SU-DHL-6 (cell line): ENCODE results near the gene EBLN2.

Source experiments
- H2AFZ ChIP-seq: fragments of 200-600 bp; sonication (generic); 2 replicates; pipeline ENCODE4 v1.6.1; 2014; ENCODE audit warnings: low read depth, mild to moderate bottlenecking, moderate library complexity, mixed read lengths, antibody characterized with exemption, low read length; ENCODE audit not compliant: severe bottlenecking
- H3F3A ChIP-seq: fragments of 200-600 bp; shearing (Covaris generic); 2 replicates; pipeline ENCODE4 v1.6.0; 2016; ENCODE audit warnings: antibody characterized with exemption, mild to moderate bottlenecking; ENCODE audit not compliant: insufficient read depth
- H3K27ac ChIP-seq: fragments of 200-600 bp; sonication (generic); 2 replicates; pipeline ENCODE4 v1.5.1; 2016; ENCODE audit warnings: low read depth, mild to moderate bottlenecking, low read length, moderate library complexity, mixed read lengths
- H3K27me3 ChIP-seq: fragments of 200-600 bp; sonication (generic), shearing (Covaris generic); 2 replicates; pipeline ENCODE4 v1.6.0; 2014; ENCODE audit warnings: mild to moderate bottlenecking, low read length
- H3K36me3 ChIP-seq: fragments of 200-600 bp; sonication (generic); 2 replicates; pipeline ENCODE4 v1.6.1; 2014; ENCODE audit warnings: mild to moderate bottlenecking, low read length, mixed read lengths
- H3K4me2 ChIP-seq: fragments of 300-600, 200-600 bp; shearing (Covaris generic), sonication (generic); 2 replicates; pipeline ENCODE4 v1.6.0; 2014; ENCODE audit warnings: low read length, low read depth, mild to moderate bottlenecking; ENCODE audit not compliant: poor library complexity, severe bottlenecking
- H3K4me3 ChIP-seq: fragments of 200-600 bp; sonication (generic); 2 replicates; pipeline ENCODE4 v1.5.1; 2014; ENCODE audit warnings: antibody characterized with exemption, low read length, mild to moderate bottlenecking, mixed read lengths; ENCODE audit not compliant: insufficient read depth, poor library complexity, severe bottlenecking
- H3K79me2 ChIP-seq: fragments of 200-600 bp; sonication (generic); 2 replicates; pipeline ENCODE4 v1.6.1; 2014; ENCODE audit warnings: mild to moderate bottlenecking, low read length, moderate library complexity; ENCODE audit not compliant: insufficient read depth
- H3K9ac ChIP-seq: fragments of 200-600 bp; sonication (generic); 2 replicates; pipeline ENCODE4 v1.7.0; 2014; ENCODE audit warnings: mild to moderate bottlenecking, low read length
- H3K9me2 ChIP-seq: fragments of 200-600 bp; sonication (generic); replicated peaks from 2 replicates; pipeline ENCODE4 v1.6.1; 2014; ENCODE audit warnings: low read length; ENCODE audit not compliant: insufficient read depth
- H3K9me3 ChIP-seq: fragments of 200-600 bp; sonication (generic); 2 replicates; pipeline ENCODE4 v1.6.1; 2014; ENCODE audit warnings: low read length, mixed read lengths; ENCODE audit not compliant: insufficient read depth
- H4K20me1 ChIP-seq: fragments of 200-600 bp; sonication (generic); 2 replicates; pipeline ENCODE4 v1.6.1; 2014; ENCODE audit warnings: low read depth, mild to moderate bottlenecking, antibody characterized with exemption, low read length, moderate library complexity, mixed read lengths
- CTCF ChIP-seq: fragments of 200-600 bp; sonication (generic); IDR thresholded peaks from one replicate; pipeline ENCODE4 v1.5.1; 2017; ENCODE audit warnings: antibody characterized with exemption, mild to moderate bottlenecking, low read length, moderate library complexity; ENCODE audit not compliant: insufficient read depth, poor library complexity, severe bottlenecking
- EZH2phosphoT487 ChIP-seq: fragments of 200-600 bp; sonication (generic), shearing (Covaris generic); conservative IDR thresholded peaks from 2 replicates; pipeline ENCODE4 v1.6.1; 2018; ENCODE audit warnings: mild to moderate bottlenecking, antibody characterized with exemption, low read length, moderate library complexity, mixed read lengths

EBLN2 gene

GRCh38 chr3:73107676-73108187 is 46.3 kb downstream of the EBLN2 start:
- no peaks in the 10 kb centered on the region for H3K36me3 ChIP-seq
- H3K9me2 ChIP-seq: no peaks in the 10 kb centered on the region
- no peaks in the 10 kb centered on the region for H3F3A ChIP-seq
- no peak for TF ChIP-seq CTCF
- TF ChIP-seq EZH2phosphoT487: no peak
- no peak overlapping the region for H3K4me3 ChIP-seq
- no peaks in the 10 kb centered on the region for H3K79me2 ChIP-seq
- no peaks in the 10 kb centered on the region for H4K20me1 ChIP-seq
- no peaks in the 10 kb centered on the region for H3K9me3 ChIP-seq
- no peak overlapping the region for H3K4me2 ChIP-seq
- no peak overlapping the region for H3K27ac ChIP-seq
- no peak overlapping the region for H2AFZ ChIP-seq
- H3K27me3 ChIP-seq: no peaks in the 10 kb centered on the region
- H3K9ac ChIP-seq: no peak overlapping the region

GRCh38 chr3:73108750-73109149 is 47.3 kb downstream of the EBLN2 start:
- Histone ChIP-seq H3K4me2 (no peak overlapping the region), H3K9me2 (no peaks in the 10 kb centered on the region), H2AFZ (no peak overlapping the region), H3K4me3 (no peak overlapping the region), H3F3A (no peaks in the 10 kb centered on the region), H3K9ac (no peak overlapping the region), H4K20me1 (no peaks in the 10 kb centered on the region), H3K9me3 (no peaks in the 10 kb centered on the region), H3K27me3 (no peaks in the 10 kb centered on the region), H3K36me3 (no peaks in the 10 kb centered on the region), H3K27ac (no peak overlapping the region), H3K79me2 (no peaks in the 10 kb centered on the region)
- TF ChIP-seq CTCF: no peak
- no peak for TF ChIP-seq EZH2phosphoT487

GRCh38 chr3:73110530-73110929 is 49.1 kb downstream of the EBLN2 start:
- H3F3A ChIP-seq: no peaks in the 10 kb centered on the region
- no peaks in the 10 kb centered on the region for H3K9me3 ChIP-seq
- TF ChIP-seq CTCF: no peak
- no peak for TF ChIP-seq EZH2phosphoT487
- no peaks in the 10 kb centered on the region for H3K9me2 ChIP-seq
- no peak overlapping the region for H2AFZ ChIP-seq
- H4K20me1 ChIP-seq: no peaks in the 10 kb centered on the region
- H3K27me3 ChIP-seq: no peaks in the 10 kb centered on the region
- no peak overlapping the region for H3K27ac ChIP-seq
- no peak overlapping the region for H3K4me3 ChIP-seq
- H3K36me3 ChIP-seq: no peaks in the 10 kb centered on the region
- no peak overlapping the region for H3K4me2 ChIP-seq
- H3K9ac ChIP-seq: no peak overlapping the region
- no peaks in the 10 kb centered on the region for H3K79me2 ChIP-seq
